ENCODE data around the gene EIF4E3. TPM values are rescaled to one million over a fixed set of nuclear protein-coding genes. Genes with fewer than 3 reads are reported as not detected.

EIF4E3 gene
- total RNA-seq, 1 donor from 2014 or later: 18.2 TPM

DNA sequence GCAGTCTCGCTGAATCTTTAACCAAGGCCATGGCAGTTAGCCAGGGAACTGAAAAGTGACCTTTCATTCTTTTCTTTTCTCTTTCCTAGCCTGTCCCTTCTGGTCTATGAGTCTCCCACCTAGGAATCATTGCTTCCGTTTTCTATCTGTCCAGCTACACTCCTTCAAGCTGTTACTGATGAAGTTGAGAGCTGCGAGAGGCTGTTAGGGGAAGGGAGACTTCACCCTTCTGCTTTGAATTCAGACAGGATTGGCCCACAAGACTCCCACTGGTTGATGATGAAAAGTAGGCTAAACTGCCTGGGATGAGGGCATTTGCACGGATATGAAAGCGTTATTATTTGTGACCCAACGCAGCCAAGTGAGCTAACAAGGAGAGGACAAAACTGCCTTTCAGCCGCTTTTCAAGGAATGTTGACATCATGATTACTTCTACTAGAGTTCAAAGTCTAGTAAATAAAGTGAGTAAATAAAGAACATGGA, 30.2 kb downstream of the EIF4E3 start:
- peaks cover 2% of the 10 kb centered on the region for H3K36me3 Mint-ChIP-seq
- Histone ChIP-seq H3K9me3 (ENCODE audit: low read depth) (no peaks in the 10 kb centered on the region), H3K9ac (no peak overlapping the region), H3K27me3 (no peaks in the 10 kb centered on the region), H3K36me3 (no peaks in the 10 kb centered on the region), H4K20me1 (ENCODE audit: low read depth) (no peaks in the 10 kb centered on the region), H3K27ac (no peak overlapping the region), H3K79me2 (ENCODE audit: low read depth) (no peaks in the 10 kb centered on the region), H2AFZ (replicated peaks) (no peak overlapping the region), H3K4me1 (peaks cover 8% of the 10 kb centered on the region), H3K4me2 (no peak overlapping the region), H3K4me3 (no peak overlapping the region), H3F3A (ENCODE audit: low read depth) (no peaks in the 10 kb centered on the region)
- H3K4me3 Mint-ChIP-seq: no peak overlapping the region
- H3K27me3 Mint-ChIP-seq (ENCODE audit: insufficient read depth, low read depth): no peaks in the 10 kb centered on the region
- no peak for DNase-seq (ENCODE audit: low spot score)
- no peak overlapping the region for H3K27ac Mint-ChIP-seq
- peaks cover 5% of the 10 kb centered on the region for H3K4me1 Mint-ChIP-seq
- H3K9me3 Mint-ChIP-seq: no peaks in the 10 kb centered on the region
- TF ChIP-seq, protein P1, sequence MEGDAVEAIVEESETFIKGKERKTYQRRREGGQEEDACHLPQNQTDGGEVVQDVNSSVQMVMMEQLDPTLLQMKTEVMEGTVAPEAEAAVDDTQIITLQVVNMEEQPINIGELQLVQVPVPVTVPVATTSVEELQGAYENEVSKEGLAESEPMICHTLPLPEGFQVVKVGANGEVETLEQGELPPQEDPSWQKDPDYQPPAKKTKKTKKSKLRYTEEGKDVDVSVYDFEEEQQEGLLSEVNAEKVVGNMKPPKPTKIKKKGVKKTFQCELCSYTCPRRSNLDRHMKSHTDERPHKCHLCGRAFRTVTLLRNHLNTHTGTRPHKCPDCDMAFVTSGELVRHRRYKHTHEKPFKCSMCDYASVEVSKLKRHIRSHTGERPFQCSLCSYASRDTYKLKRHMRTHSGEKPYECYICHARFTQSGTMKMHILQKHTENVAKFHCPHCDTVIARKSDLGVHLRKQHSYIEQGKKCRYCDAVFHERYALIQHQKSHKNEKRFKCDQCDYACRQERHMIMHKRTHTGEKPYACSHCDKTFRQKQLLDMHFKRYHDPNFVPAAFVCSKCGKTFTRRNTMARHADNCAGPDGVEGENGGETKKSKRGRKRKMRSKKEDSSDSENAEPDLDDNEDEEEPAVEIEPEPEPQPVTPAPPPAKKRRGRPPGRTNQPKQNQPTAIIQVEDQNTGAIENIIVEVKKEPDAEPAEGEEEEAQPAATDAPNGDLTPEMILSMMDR (IDR thresholded peaks at IDR 0.05): no peak
- no peak for TF ChIP-seq EZH2phosphoT487 (IDR thresholded peaks at IDR 0.05)
- TF ChIP-seq EZH2 (IDR thresholded peaks at IDR 0.05): no peak

DNA sequence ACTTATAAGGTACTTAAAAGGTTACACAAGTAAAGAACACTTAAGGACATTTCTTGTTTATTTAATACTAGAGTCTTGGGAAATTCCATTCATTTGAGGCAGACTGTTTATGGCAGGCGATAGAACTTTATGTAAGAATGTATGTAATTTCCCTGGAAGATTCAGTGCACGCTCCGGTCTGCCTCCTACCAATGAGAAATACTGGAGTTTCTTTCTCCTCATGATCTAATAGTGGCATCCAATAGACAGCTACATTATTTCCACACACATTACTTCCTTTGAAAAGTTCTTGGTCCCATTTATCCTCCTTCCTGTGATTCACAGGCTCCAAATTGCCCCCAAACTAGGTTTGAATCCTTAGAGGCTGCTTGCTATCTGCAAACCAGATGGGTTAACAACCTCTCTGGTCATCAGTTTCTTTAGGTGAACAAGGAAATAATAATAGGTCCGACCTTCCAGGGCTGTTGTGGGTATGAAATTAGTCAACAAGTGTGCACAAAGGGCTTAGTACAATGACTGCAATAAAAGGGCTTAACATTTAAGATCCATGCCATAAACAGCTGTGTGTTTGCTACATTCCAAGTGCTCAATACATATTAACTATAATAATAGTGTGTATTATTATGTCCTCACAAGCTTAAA, 30.7 kb downstream of the EIF4E3 start:
- Histone ChIP-seq H3K4me3 (no peak overlapping the region), H3K79me2 (ENCODE audit: low read depth) (no peaks in the 10 kb centered on the region), H3K27me3 (no peaks in the 10 kb centered on the region), H3K27ac (no peak overlapping the region), H2AFZ (replicated peaks) (no peak overlapping the region), H4K20me1 (ENCODE audit: low read depth) (no peaks in the 10 kb centered on the region), H3K9me3 (ENCODE audit: low read depth) (no peaks in the 10 kb centered on the region), H3K9ac (no peak overlapping the region), H3K4me1 (peaks cover 10% of the 10 kb centered on the region), H3K4me2 (no peak overlapping the region), H3K36me3 (no peaks in the 10 kb centered on the region), H3F3A (ENCODE audit: low read depth) (no peaks in the 10 kb centered on the region)
- no peak for DNase-seq (ENCODE audit: low spot score)
- Mint-ChIP-seq H3K27me3 (ENCODE audit: insufficient read depth, low read depth) (no peaks in the 10 kb centered on the region), H3K27ac (no peak overlapping the region), H3K9me3 (no peaks in the 10 kb centered on the region), H3K4me1 (peaks cover 8% of the 10 kb centered on the region), H3K36me3 (peaks cover 2% of the 10 kb centered on the region), H3K4me3 (no peak overlapping the region)
- TF ChIP-seq EZH2 (IDR thresholded peaks at IDR 0.05) (no peak), EZH2phosphoT487 (IDR thresholded peaks at IDR 0.05) (no peak)
- TF ChIP-seq, protein P1 (IDR thresholded peaks at IDR 0.05): no peak

DNA sequence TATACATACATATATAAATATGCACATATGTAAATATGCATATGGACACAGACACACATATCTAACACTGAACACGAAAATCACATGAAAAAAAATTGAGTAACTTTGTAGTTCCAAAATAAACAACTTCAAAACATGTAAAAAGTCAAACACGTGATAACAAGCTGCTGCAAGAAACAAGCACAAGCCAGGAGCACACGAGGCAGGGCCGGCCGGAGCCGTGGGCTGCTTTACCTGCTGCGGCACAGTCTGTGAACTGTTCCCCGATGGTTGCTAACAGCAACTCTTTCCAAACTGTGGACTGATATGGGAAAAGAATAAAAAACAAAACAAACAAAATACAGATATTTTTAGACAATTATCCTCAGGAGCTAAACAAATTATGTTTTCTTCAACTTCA, 31.6 kb downstream of the EIF4E3 start:
- Histone ChIP-seq H3K36me3 (no peaks in the 10 kb centered on the region), H3K9me3 (ENCODE audit: low read depth) (no peaks in the 10 kb centered on the region), H3K4me1 (peaks cover 10% of the 10 kb centered on the region), H3K4me2 (no peak overlapping the region), H4K20me1 (ENCODE audit: low read depth) (no peaks in the 10 kb centered on the region), H3K27me3 (no peaks in the 10 kb centered on the region), H3K79me2 (ENCODE audit: low read depth) (no peaks in the 10 kb centered on the region), H3K9ac (no peak overlapping the region), H3K4me3 (no peak overlapping the region), H3K27ac (no peak overlapping the region), H2AFZ (replicated peaks) (no peak overlapping the region), H3F3A (ENCODE audit: low read depth) (no peaks in the 10 kb centered on the region)
- Mint-ChIP-seq H3K27ac (no peak overlapping the region), H3K9me3 (no peaks in the 10 kb centered on the region), H3K4me1 (peaks cover 8% of the 10 kb centered on the region), H3K4me3 (no peak overlapping the region), H3K36me3 (peaks cover 2% of the 10 kb centered on the region), H3K27me3 (ENCODE audit: insufficient read depth, low read depth) (no peaks in the 10 kb centered on the region)
- no peak for DNase-seq (ENCODE audit: low spot score)
- TF ChIP-seq EZH2 (IDR thresholded peaks at IDR 0.05): no peak
- no peak for TF ChIP-seq EZH2phosphoT487 (IDR thresholded peaks at IDR 0.05)
- TF ChIP-seq, protein P1 (IDR thresholded peaks at IDR 0.05): no peak
